GM18867 (cell line): ENCODE data around the gene SHISA6.

Experiments used
- ATAC-seq: cut with Tn5 transposase; IDR thresholded peaks from one replicate; pipeline ENCODE4 v1.9.1; 2021; ENCODE audit warnings: mild to moderate bottlenecking, moderate library complexity; ENCODE audit not compliant: unreplicated experiment

Gene SHISA6

GRCh38 chr17:11430751-11431150 lies 189.7 kb downstream of the SHISA6 start:
- ATAC-seq = no peak

- no peak for ATAC-seq
Measured at GRCh38 chr17:11438673-11439072, 197.7 kb downstream of the SHISA6 start.

GRCh38 chr17:11441004-11441403 lies 200.0 kb downstream of the SHISA6 start:
- ATAC-seq = no peak

- no peak for ATAC-seq
Measured at GRCh38 chr17:11446316-11446715, 205.3 kb downstream of the SHISA6 start.

- no peak for ATAC-seq
Measured at GRCh38 chr17:11454096-11454495, 213.1 kb downstream of the SHISA6 start.

- no peak for ATAC-seq
Measured at GRCh38 chr17:11458279-11458678, 217.3 kb downstream of the SHISA6 start.

GRCh38 chr17:11459861-11460331 lies 218.9 kb downstream of the SHISA6 start:
- ATAC-seq = no peak

GRCh38 chr17:11461993-11462548 lies 221.1 kb downstream of the SHISA6 start:
- no peak for ATAC-seq

- ATAC-seq = no peak
Measured at GRCh38 chr17:11467639-11468038, 226.6 kb downstream of the SHISA6 start.

- ATAC-seq = no peak
Measured at GRCh38 chr17:11485336-11486100, 244.5 kb downstream of the SHISA6 start.

- no peak for ATAC-seq
Measured at GRCh38 chr17:11486101-11486867, 245.3 kb downstream of the SHISA6 start.

- no peak for ATAC-seq
Measured at GRCh38 chr17:11486868-11487310, 245.9 kb downstream of the SHISA6 start.

- ATAC-seq = no peak
Measured at GRCh38 chr17:11487469-11487868, 246.5 kb downstream of the SHISA6 start.

- ATAC-seq = no peak
Measured at GRCh38 chr17:11488407-11488806, 247.4 kb downstream of the SHISA6 start.

- no peak for ATAC-seq
Measured at GRCh38 chr17:11490171-11490755, 249.2 kb downstream of the SHISA6 start.

- no peak for ATAC-seq
Measured at GRCh38 chr17:11492511-11492910, 251.5 kb downstream of the SHISA6 start.

GRCh38 chr17:11493936-11494335 lies 252.9 kb downstream of the SHISA6 start:
- no peak for ATAC-seq

GRCh38 chr17:11495613-11496012 lies 254.6 kb downstream of the SHISA6 start:
- no peak for ATAC-seq

- no peak for ATAC-seq
Measured at GRCh38 chr17:11499881-11500280, 258.9 kb downstream of the SHISA6 start.

- ATAC-seq = no peak
Measured at GRCh38 chr17:11503308-11504035, 262.5 kb downstream of the SHISA6 start.

- no peak for ATAC-seq
Measured at GRCh38 chr17:11506635-11507034, 265.6 kb downstream of the SHISA6 start.
